Stimulated activated CD8-positive, alpha-beta memory T cell treated with anti-CD3 and anti-CD28 coated beads, Interleukin-7, amount 100 ng/mL, for 1 hour (primary cell): ENCODE results near the gene CELF2.

Experiments used
- DNase-seq, 2 donors: peaks; one replicate each; pipeline ENCODE4 v3.0.0-alpha.2; 2020; ENCODE audit warnings: low read depth in 2 of 2

The CELF2 gene

DNA sequence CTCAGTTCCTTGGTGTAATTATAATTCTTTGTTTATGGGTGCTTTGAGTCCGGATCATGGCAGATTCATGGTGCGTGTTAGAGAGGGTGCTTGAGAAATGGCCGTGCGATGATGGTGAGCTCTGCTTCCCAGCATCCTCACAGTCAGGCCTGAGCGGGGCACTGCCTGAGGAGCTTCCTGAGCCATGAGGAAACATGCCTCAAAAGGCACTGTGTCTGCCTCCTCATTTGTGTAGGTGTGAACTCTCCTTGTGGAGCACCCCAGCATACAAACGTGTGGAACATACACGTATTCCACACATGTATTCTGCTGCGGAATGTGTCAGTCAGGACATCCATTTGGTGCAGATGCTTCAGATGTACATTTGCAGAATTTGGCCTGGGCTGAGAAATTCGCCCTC, 205.4 kb downstream of the CELF2 start:
- DNase-seq = no peak

DNA sequence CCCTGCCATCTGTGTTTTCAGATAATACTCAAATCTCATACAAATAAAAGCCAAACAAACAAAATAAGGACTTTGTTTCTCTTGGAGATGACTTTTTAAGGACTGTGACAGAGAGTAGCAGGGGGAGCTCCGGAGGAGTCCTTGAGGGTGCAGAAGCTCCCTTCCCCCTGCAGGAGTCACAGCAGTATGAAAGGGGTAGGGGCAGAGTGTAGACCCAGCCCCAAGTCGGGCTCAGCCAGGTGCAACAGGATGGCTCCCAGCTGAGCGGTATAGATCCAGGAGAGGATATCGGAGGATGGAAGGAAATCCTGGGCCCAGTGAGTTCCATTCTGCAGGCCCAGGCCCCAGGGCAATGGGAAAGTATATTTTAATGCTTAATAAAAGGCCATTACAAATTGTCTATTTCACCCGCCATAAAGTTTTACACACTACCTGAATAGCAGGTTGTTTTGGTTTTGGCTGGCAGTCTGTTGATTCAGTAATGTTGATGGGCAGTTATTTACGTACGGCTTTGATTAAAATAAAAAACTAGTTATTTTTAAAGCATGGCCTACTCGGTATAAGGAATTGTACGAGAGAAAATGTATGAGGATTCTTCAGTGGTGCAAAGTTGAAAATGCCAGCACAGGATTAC, 206.0 kb downstream of the CELF2 start:
- DNase-seq = no peak

DNA sequence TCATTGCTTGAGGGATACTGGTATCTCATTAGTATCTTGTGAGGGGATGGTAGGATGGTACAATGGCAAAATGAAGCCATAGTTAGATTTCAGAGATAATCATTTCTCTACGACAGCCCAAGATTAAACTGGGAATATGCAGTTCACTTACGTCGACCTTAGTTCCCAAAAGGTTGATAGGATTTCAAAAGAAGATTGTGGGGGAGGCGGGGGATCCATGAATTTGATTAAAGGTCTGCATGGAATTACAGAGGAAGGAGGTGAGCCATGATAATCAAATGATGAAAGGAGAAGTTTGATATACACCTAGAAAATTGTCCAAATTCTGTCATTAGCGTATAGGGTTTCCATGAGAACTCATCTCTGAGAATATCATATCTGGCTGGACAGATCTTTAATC, 206.6 kb downstream of the CELF2 start:
- no peak for DNase-seq

DNA sequence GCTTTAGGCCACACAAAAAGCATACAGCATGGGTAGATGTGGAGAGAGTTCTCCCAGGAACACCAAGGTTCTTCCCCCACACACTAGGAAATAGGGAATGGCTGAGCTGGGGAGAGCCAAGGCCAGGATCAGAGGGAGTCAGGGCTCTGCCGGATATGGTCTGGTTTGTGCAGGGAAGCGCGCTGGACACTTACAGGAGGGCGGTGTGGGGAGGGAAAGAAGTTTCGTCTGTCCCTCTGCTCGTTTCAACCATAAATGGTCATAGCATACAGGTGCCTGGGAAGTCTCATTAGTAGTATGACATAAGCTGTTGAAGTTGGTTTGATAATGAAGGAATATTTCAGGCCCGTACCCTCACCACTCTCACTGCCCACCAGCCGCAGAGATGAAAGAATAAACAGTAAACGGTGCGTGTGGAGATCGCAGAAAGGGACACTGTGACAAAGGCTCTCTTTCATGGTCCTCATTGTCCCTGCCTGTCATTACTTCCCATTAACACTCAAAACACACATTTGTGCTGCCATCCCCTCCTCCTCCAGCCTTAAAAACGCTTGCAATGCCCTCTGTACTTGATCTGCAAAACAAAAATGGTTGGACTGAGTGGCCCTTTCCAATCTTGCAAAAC, 207.2 kb downstream of the CELF2 start:
- no peak for DNase-seq

DNA sequence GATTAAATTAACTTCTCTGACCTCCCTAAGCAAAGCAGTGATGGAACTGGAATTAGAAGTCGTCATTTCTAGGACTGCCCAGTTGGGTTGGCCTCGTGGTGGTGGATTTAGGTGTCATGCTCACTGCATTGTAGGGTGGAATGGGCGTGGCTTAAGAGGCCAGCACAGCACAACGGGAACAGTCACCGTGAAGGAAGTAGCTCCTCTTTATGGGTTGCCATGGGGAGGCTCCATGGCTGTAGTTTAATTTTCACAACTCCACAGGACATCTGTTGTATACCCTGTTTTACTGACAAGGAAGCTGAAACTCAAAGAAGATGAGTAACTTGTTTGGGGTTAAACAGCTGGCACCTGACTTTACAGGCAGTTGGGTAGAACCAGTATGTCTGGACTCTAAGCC, 208.3 kb downstream of the CELF2 start:
- DNase-seq = no peak

DNA sequence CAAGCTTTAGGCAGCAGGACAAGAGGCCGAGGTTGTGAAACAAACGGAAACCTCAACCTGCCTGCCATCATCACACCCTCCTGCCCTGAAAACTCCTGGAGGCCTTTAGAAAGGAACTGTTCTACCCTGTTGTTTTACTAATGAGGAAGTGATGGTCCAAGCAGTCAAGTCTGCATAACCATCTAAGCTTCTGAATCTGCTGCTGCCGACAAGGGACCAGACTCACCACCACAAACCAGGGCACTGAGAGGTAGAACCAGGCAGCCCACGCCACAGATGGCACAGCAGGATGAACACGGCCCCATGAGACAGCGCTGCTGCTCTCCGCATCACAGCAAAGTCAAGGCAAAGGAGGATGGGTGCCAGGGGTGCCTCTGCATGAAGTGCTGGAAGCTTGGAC, 209.4 kb downstream of the CELF2 start:
- DNase-seq = no peak

DNA sequence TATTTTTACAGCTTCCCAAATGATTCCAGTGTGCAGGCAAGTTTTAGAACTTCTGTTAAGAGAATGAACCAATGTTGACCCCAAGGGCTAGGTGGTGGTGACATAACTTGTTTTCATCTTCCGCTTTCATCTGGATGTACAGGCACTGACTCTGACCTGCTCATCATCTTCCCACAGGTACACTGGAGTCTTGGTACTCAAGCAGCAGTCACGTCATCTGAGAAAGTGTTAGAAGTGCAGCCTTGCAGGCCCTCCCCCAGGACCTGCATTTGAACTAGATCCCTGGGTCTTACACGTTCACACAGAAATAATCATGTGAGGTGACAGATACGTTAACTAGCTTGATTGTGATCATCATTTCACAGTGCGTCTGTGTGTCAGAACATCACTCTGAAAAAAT, 212.2 kb downstream of the CELF2 start:
- DNase-seq = no peak

DNA sequence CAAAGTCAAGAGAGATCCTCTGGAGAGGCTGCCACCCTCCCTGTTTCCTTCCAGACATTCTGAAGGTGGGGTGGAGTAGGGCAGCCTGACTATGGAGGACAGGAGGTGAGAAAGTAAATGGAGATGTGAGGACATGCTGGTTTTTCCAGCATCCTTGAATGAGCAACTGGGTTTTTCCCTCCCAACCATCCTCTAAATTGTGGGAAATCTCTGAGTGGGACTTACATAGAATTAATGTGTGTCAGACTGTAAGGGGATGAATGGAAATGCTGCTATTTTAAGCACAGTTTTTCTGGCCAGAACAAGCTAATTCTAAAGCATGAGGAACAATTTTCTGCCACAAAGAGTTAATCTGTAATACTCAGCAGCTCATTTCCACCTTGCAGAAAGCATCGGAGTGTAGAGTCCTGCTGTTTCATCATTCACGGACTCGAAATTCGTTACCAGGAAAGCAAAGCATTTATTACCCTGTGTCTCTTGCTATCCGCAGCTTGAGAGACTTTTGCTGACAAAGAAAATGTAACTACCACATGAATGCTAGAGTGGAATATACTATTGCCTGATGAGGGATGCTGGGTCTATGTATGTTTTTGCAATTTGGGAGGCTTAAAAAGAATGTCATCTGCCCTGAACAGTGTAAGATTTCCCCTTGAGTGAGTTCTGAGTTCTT, 213.0 kb downstream of the CELF2 start:
- DNase-seq = no peak

DNA sequence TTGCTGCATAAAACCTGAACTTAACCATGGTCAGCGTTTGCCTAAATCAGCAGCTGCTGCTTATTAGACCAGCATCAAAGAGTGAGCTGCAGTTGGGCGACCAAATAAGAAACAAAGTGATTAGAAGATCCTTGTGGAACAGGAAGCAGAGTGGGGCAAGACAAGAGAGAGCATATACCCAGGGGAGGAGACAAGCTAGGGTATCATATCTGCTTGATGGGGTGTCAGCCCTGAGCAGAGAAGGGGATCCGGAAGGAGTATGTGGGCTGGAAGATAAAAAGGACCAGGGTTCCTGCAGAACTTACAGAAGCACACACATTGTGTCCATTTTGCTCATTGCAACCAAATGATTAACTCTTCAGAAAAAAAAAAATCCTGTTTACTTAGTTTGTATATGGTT, 213.6 kb downstream of the CELF2 start:
- DNase-seq = no peak

DNA sequence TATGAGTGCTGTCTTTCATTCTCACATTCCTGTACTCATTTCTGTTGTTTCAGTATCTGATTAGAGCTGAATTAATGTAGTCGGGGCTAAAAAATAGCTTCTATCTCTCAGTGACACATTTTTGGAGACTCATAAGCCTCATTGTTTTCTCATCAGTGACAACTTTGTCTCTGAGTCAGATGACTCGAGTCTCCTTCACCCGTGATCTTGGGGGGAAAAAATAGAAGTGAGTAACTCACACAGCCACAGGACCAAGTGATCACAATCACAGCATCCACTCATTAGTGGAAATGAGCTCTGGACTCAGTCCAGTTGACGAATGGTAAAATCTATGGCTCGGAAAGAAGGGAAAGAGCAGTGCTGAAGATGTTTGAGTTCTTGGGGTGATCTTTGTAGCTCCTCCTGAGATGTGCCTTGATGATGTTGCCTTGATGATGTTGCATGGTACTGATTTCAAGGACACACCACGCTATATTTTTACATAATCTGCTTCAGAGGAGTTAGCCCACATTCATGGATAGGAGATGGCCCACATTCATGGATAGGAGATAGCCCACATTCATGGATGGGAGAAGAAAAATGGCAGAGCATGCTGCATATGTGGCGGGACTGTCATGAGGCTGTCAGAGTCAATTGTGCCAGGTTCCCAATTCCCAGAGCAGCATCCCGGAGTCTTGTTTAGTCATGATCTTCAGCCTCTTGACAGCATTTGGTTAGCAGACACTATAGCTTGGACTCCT, 214.7 kb downstream of the CELF2 start:
- no peak for DNase-seq

DNA sequence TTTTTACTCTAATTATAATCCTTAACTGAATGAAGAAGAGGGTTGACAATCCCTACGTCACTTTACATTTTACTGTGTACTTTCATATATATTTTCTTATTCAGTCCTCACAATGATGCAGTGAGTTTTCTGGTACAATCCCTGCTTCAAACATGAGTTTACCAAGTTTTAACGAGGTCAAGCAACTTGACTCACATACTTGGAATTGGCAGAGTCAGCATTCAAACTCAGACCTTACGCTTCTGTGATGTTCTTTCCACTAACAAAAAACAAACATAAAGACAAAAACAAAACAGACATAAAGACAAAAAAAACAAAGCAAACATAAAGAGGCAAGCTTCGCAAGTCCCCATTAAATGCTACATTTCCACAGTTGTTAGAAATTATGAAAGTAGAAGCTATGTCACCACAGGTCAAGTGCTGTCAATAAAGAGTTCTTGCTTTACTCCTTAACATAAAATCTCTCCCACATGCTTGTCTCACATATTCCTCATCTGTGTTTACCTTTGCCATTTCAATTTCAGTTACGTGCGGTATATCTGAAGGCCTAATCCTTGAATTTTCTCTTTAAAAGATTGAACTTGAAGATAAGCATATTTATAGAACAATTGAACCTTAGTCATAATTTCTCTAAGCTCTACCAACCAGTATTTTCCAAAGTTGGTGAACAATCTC, 217.3 kb downstream of the CELF2 start:
- DNase-seq = no peak

DNA sequence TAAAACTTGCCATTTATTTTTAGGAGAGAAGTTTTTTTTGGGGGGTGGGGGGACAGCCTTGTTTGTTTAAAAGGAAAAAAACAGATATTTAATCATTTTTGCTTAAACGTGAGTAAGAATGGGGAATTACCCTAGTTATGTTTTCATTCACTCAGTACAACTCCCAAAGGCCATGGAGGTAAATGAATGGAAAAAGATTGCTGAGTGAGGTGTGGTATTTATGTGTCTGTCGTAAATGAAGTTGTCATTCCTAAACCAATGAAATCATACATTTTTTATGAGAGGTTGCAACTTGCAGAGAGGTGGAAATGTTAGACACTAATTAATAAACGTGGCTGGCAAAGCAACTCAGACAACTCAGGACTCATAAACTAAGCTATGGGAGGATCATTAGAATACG, 218.1 kb downstream of the CELF2 start:
- no peak for DNase-seq

DNA sequence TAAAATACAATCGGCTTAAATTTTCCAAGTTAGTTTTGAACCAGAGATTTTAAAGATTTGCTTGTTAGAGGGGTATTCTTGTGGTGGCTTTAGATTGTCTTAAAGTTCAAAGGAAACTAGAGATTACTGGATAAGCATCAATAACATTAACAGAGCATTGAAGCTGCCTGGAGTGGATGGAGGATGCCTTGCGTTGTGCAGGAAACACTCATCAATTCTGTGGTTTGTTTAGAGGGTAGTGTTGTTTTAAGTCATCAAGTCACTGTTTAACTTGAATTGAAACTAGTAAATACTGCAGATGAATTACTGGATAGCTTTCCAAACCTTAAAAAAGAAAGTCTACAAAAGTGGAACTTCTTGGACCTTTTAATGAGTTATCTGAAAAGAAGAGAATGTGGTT, 218.6 kb downstream of the CELF2 start:
- no peak for DNase-seq

DNA sequence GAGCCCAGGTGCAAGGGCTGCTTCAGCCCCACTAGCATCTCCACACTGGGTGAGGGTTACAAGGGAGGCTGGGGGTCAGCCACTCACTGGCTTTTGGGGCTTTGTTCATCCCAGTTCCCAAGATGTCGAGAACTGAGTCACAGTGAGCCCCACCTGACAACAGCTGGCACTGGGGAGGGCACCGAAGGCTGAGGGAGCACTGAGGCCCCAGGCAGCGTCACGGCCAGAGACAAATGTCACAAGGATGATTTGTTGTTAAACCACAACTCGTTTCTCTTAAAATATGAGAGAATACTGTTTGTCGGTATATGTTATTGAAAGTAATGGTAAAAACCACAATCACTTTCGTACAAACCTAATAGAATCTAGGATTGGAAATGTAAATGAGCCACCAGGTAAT, 219.9 kb downstream of the CELF2 start:
- no peak for DNase-seq

DNA sequence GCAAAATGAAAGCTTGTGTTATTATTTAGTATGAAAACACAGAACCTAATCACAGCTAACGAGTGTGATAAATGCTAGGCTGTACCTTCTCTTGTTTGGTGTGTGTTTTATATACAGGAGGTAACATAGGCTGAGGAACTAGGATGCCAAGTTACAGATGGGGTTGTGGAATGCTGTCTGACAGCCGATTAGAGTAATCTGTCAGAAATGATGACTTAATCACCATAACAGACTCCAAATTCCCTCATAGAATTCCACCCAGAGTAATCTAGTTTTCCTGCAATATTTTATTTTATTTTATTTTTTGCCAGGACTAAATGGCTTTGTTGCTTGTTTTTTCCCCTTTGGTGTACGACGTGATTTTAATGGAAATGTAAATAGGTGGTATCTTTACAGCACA, 221.2 kb downstream of the CELF2 start:
- no peak for DNase-seq

DNA sequence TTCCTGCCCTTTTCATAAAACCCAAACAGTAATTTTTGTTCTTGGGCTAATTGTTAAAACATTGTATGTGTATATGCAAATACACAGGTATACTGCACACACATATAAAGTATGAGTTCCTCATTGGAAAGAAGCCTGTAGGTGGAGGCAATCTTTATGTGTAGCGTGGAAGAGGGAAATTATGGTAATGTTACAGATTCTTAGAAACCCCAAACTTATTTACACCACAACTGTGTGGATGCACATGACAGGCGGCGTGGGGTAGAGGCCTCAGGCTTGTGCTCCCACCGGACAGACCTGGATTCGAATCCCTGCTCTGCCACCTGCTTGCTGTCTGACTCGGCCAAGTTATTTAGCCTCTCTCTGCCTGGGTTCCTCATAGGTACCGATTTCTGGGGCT, 223.0 kb downstream of the CELF2 start:
- no peak for DNase-seq

DNA sequence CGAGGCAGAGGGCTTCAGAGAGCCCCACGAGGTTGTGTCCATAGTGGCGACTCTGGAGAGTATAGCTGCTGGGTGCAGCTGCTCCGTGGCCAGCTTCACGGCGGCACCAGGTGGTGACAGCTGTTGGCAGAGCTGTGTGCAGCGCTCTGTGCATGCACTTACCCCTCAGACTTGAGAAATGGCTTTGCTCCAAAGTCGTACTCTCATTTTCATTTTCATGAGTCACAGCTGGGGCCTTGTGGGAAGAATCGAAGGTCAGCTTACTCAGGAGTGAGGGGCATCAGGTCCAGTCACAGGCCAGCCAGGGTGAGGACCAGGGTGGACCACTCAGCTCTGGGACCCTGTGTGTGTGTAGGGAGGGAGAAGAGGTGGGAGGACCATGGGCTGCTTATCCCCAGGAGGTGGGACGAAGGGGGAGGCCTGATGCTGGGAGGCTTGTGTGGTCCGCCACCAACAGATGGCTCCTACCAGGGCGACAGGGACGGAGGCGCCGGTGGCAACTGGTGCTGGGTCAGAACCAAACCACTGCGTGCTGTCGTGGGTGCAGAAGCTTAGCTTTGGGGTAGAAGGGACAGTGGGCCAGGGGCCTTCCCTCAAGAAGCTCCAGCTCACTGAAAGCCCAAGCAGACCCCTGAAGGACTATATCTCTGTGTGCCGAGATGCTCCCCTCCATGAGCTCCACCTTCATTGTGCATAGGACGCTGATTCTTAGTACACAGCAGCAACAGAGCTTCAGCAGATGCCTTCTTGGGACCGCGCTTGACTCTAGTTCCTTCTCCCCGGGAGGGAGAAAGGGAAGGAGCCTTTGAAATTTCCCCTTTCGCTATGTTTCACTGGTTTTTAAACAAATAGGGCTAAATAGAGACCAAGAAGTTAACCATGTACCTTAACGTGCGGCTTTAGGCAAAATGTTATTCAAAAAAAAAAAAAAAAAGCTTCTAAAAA, 225.0 kb downstream of the CELF2 start:
- DNase-seq = no peak

DNA sequence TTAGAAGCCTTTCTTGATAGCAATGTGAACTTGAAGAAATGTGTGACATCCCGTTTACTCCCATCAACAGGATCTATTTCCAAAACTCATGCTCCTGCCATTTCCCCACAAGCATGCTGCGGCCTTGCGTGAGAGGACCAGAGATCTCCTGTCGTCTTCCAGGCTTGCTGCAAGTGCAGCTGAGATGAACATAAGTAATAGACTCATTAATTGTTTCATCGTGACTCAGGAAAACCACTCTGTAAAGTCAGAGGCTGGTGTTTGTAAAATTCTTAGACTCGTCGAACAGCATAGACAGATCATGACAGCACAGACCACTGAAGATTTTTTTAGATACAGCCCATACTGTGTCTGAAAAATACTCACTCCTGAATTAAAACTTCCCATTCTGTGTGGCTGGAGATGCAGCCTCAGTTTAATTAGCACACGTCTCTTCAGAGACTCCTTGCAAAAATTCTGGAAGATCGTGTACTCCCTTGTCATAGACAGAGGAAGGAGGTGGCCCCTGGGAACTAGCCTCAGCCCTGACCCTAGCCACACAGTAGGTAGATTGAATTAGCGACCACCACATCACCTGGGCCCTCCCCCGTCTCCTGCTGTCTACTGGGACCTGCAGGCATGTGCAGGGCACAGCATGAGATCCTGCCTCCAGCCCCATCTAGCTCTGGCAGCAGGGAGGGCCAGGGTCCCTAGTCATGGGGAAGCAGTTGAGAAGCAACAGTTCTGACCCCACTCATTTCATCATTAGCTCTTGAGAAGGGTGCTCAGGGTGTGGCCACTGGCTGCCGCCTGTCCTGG, 226.0 kb downstream of the CELF2 start:
- DNase-seq = no peak

DNA sequence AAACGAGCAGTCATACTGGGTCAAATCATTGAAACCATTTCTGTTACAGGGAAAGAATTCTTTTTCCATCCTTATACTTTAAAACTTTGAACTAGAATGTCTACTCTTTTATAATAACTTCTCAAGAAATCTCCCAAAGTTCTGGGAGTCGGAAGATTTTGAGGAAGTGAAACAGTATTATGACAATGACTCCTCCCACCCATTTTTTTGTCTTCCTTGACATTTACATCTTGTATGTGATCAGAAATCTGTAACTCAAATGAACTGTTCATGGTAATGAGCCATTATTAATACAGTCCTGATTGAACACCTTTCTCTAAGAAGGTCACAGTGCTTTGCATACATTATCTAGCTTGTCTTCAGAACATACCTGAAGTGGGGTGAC, 227.4 kb downstream of the CELF2 start:
- no peak for DNase-seq

DNA sequence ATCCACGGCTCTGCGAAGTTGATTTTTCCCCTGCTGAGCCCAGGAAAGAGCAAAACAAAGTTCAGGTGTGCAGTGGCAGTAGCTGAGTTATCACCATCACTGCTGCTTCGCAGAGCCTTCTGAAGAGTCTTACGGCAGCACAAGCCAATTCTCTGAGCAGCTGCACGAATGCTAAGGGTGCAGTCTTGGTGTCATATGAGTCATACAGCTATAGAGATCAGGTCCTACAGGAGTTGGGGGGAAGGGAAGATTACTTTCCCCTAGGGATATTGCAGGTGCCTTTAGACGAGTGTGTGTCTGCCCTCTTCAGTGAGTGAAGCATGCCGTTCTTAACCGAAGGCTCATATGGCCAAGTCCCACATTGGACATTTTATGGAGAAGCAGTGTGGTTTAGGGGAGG, 227.8 kb downstream of the CELF2 start:
- no peak for DNase-seq
